Liver (tissue), 9 donors: ENCODE measurements around the gene SPTB. TPM values are rescaled to one million over a fixed set of nuclear protein-coding genes. Genes with fewer than 3 reads are reported as not detected.
A peak's percentile ranks its signal among the peaks of the same experiment; 100 is the strongest.

Experiments
- DNase-seq: peaks from one replicate; pipeline ENCODE4 v3.0.0-alpha.2; 2017; ENCODE audit warnings: low spot score
- H3K27ac ChIP-seq, 2 donors: one replicate each; pipeline ENCODE4 v1.7.0; 2013; ENCODE audit warnings: inconsistent platforms in 2 of 2, low read length in 2 of 2, control low read depth in 1 of 2, low read depth in 1 of 2, mild to moderate bottlenecking in 1 of 2
- H3K27me3 ChIP-seq, 4 donors: one replicate each; pipeline versions ENCODE4 v1.6.1 to v1.7.0; 2013; ENCODE audit warnings: low read length in 3 of 4, inconsistent platforms in 1 of 4, mild to moderate bottlenecking in 1 of 4, moderate library complexity in 1 of 4; ENCODE audit not compliant: control insufficient read depth in 4 of 4, insufficient read depth in 4 of 4
- H3K36me3 ChIP-seq, 4 donors: one replicate each; pipeline versions ENCODE4 v1.6.1 to v1.7.0; 2013; ENCODE audit warnings: low read length in 3 of 4, mild to moderate bottlenecking in 3 of 4, low read depth in 1 of 4, moderate library complexity in 1 of 4; ENCODE audit not compliant: control insufficient read depth in 4 of 4, insufficient read depth in 3 of 4
- H3K4me1 ChIP-seq, 4 donors: one replicate each; pipeline versions ENCODE4 v1.6.1 to v1.7.0; 2013; ENCODE audit warnings: low read length in 3 of 4, mild to moderate bottlenecking in 3 of 4, moderate library complexity in 1 of 4; ENCODE audit not compliant: control insufficient read depth in 4 of 4, insufficient read depth in 4 of 4
- H3K4me3 ChIP-seq, 3 donors: one replicate each; pipeline versions ENCODE4 v1.6.1 to v1.7.0; 2013; ENCODE audit warnings: low read length in 3 of 3, control low read depth in 1 of 3, low read depth in 1 of 3, mild to moderate bottlenecking in 1 of 3
- H3K9ac ChIP-seq, 2 donors: one replicate each; pipeline ENCODE4 v1.7.0; 2013; ENCODE audit warnings: low read length in 2 of 2, mild to moderate bottlenecking in 2 of 2, moderate library complexity in 2 of 2, control low read depth in 1 of 2, low read depth in 1 of 2
- H3K9me3 ChIP-seq, 4 donors: one replicate each; pipeline versions ENCODE4 v1.6.1 to v1.7.0; 2013; ENCODE audit warnings: low read length in 3 of 4; ENCODE audit not compliant: control insufficient read depth in 4 of 4
- EGR1 ChIP-seq, 2 donors: IDR thresholded peaks; 2 replicates each; pipeline ENCODE4 v1.6.1; 2016 to 2018; ENCODE audit warnings: antibody characterized with exemption in 2 of 2, low read depth in 2 of 2
- FOXA1 ChIP-seq: IDR thresholded peaks from 2 replicates; pipeline ENCODE4 v1.6.1; 2016; ENCODE audit warnings: antibody characterized with exemption
- FOXA2 ChIP-seq: IDR thresholded peaks from 2 replicates; pipeline ENCODE4 v1.6.1; 2016; ENCODE audit warnings: antibody characterized with exemption
- GABPA ChIP-seq, 2 donors: IDR thresholded peaks in 1 of 2; conservative IDR thresholded peaks in 1 of 2; 2 replicates each; pipeline ENCODE4 v1.6.1; 2016; ENCODE audit warnings: antibody characterized with exemption in 2 of 2, mild to moderate bottlenecking in 1 of 2, moderate library complexity in 1 of 2
- HNF4A ChIP-seq, 2 donors: conservative IDR thresholded peaks; 2 replicates each; pipeline ENCODE4 v1.6.1; 2016; ENCODE audit warnings: antibody characterized with exemption in 2 of 2, mild to moderate bottlenecking in 2 of 2
- HNF4G ChIP-seq: IDR thresholded peaks from 2 replicates; pipeline ENCODE4 v1.6.1; 2016; ENCODE audit warnings: antibody characterized with exemption
- JUND ChIP-seq, 2 donors: IDR thresholded peaks; 2 replicates each; pipeline ENCODE4 v1.6.1; 2016; ENCODE audit warnings: antibody characterized with exemption in 2 of 2
- NR2F2 ChIP-seq: IDR thresholded peaks from 2 replicates; pipeline ENCODE4 v1.6.1; 2016; ENCODE audit warnings: antibody characterized with exemption
- RAD21 ChIP-seq, 2 donors: IDR thresholded peaks; 2 replicates each; pipeline ENCODE4 v1.6.1; 2016; ENCODE audit warnings: antibody characterized with exemption in 2 of 2, mild to moderate bottlenecking in 2 of 2
- RXRA ChIP-seq, 2 donors: IDR thresholded peaks; 2 replicates each; pipeline ENCODE4 v1.6.1; 2017 to 2018; ENCODE audit warnings: antibody characterized with exemption in 2 of 2, mild to moderate bottlenecking in 1 of 2
- SP1 ChIP-seq: IDR thresholded peaks from 2 replicates; pipeline ENCODE4 v1.6.1; 2018; ENCODE audit warnings: antibody characterized with exemption, mild to moderate bottlenecking
- TAF1 ChIP-seq: conservative IDR thresholded peaks from 2 replicates; pipeline ENCODE4 v1.6.1; 2016; ENCODE audit warnings: antibody characterized with exemption, mild to moderate bottlenecking
- YY1 ChIP-seq: IDR thresholded peaks from 2 replicates; pipeline ENCODE4 v1.6.1; 2016; ENCODE audit warnings: antibody characterized with exemption, mild to moderate bottlenecking
- WGBS: extraction: QIAGEN DNeasy Blood & Tissue Kit; methylation state at CpG from one replicate; pipeline ENCODE4 v1.1.7; 2013; 5-methylcytosine and 5-hydroxymethylcytosine counted together
- polyA plus RNA-seq, 2 donors: library from polyadenylated mRNA; stranded (reverse) in 1 of 2; unstranded in 1 of 2; fragments of 200-250 nt in 1 of 2; fragments of >200 nt in 1 of 2; fragmentation: Nextera tagmentation in 1 of 2; extraction: Ambion mirVana in 1 of 2; gene quantifications; one replicate each; pipeline versions ENCODE4 v1.2.1 to v1.2.3, GENCODE V29; 2013 to 2015
- total RNA-seq, 2 donors: library from RNA; depleted of rRNA; stranded (reverse); fragments of >200 nt; gene quantifications; one replicate each; pipeline ENCODE4 v1.2.3, GENCODE V29; 2014
- TF ChIP-seq, protein P1 (sequence below): IDR thresholded peaks from 2 replicates; pipeline ENCODE4 v1.6.1; 2016; ENCODE audit warnings: antibody characterized with exemption
- TF ChIP-seq, protein P2 (sequence below): IDR thresholded peaks from 2 replicates; pipeline ENCODE4 v1.6.1; 2016; ENCODE audit warnings: antibody characterized with exemption
- TF ChIP-seq, protein P3 (sequence below): fragments of 150-350 bp; IDR thresholded peaks from 2 replicates; pipeline ENCODE4 v1.5.1; 2017; ENCODE audit warnings: improper control_type of control experiment, low read depth, low read length; ENCODE audit not compliant: missing input control
- TF ChIP-seq, protein P4 (sequence below): IDR thresholded peaks from 2 replicates; pipeline ENCODE4 v1.6.1; 2016; ENCODE audit warnings: antibody characterized with exemption, mild to moderate bottlenecking
- TF ChIP-seq, protein P5 (sequence below): IDR thresholded peaks from 2 replicates; pipeline ENCODE4 v1.6.1; 2016; ENCODE audit warnings: antibody characterized with exemption
- donor health status: healthy.
- donor health status: healthy.
- donor health status: healthy.
- donor health status: healthy.
- donor health status: healthy.

The SPTB gene
- total and polyA plus RNA-seq, 4 donors, result 0.12 to 332 (median 0.26) TPM

DNA sequence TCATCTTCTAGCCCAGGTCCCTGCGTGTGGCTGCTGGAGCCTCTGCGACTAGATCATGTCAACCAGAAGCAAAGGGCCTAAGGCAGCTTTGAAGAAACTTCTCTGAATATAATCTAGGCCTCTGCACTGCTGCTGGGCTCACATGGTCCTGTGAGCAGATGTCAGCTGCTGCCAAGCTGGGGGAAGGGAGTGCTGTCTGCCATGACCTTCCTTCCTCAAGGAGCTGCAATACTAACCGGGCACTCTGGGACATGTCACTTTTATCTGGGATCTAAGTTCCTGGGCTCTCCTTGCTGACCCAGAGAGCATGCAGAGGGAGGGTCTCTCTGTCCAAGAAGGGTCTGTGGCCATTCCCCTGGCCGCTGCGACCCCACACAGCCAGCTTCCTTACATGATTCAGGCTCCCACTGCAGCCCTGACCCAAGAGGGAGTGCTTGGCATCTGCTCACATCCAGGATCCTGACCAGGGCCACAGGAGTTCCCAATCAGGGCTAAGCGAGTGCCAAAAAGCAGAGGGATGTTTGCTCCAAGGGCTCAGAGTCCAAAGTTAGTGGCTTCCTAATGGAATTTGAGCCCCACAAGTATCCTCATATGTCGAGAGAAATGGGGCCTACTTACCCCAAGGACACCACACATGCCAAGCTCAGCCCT lies 101.5 kb downstream of the SPTB start (continued):
- TF ChIP-seq, protein P1, sequence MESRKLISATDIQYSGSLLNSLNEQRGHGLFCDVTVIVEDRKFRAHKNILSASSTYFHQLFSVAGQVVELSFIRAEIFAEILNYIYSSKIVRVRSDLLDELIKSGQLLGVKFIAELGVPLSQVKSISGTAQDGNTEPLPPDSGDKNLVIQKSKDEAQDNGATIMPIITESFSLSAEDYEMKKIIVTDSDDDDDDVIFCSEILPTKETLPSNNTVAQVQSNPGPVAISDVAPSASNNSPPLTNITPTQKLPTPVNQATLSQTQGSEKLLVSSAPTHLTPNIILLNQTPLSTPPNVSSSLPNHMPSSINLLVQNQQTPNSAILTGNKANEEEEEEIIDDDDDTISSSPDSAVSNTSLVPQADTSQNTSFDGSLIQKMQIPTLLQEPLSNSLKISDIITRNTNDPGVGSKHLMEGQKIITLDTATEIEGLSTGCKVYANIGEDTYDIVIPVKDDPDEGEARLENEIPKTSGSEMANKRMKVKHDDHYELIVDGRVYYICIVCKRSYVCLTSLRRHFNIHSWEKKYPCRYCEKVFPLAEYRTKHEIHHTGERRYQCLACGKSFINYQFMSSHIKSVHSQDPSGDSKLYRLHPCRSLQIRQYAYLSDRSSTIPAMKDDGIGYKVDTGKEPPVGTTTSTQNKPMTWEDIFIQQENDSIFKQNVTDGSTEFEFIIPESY, result no peak
- TF ChIP-seq, protein P2, sequence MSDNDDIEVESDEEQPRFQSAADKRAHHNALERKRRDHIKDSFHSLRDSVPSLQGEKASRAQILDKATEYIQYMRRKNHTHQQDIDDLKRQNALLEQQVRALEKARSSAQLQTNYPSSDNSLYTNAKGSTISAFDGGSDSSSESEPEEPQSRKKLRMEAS, result no peak
- peak; percentile 92 for TF ChIP-seq SP1
- TF ChIP-seq HNF4A (conservative IDR thresholded peaks at IDR 0.05), result peak; percentile 82 to 90
- no peak for TF ChIP-seq TAF1
- no peak for TF ChIP-seq FOXA2
- no peak for TF ChIP-seq GABPA (IDR thresholded peaks at IDR 0.05 in 1 of 2, conservative IDR thresholded peaks at IDR 0.05 in 1 of 2)

DNA sequence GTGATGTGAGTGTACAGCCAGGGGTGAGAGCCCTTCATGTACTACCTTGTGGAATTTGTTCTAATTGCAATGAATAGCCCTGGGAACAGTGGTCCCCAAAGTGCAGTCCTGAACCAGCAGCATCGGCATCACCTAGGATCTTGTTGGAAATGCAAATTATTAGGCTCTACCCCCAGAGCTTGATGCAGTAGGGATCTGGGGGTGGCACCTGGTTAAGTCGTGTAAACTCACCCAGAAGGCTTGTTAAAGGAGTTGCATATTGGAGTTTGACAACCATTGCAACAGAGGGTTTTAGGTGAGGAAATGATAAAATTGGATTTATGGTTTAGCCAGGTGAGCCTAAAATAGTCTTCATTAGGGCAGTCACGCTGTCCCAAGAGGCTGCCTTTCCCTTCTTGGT lies 102.2 kb downstream of the SPTB start:
- 91% methylated on average over 3 of the region's 3 CpGs for WGBS
- no peak for TF ChIP-seq RAD21 (IDR thresholded peaks at IDR 0.05)
- TF ChIP-seq GABPA (IDR thresholded peaks at IDR 0.05 in 1 of 2, conservative IDR thresholded peaks at IDR 0.05 in 1 of 2), result no peak
- TF ChIP-seq, protein P3, sequence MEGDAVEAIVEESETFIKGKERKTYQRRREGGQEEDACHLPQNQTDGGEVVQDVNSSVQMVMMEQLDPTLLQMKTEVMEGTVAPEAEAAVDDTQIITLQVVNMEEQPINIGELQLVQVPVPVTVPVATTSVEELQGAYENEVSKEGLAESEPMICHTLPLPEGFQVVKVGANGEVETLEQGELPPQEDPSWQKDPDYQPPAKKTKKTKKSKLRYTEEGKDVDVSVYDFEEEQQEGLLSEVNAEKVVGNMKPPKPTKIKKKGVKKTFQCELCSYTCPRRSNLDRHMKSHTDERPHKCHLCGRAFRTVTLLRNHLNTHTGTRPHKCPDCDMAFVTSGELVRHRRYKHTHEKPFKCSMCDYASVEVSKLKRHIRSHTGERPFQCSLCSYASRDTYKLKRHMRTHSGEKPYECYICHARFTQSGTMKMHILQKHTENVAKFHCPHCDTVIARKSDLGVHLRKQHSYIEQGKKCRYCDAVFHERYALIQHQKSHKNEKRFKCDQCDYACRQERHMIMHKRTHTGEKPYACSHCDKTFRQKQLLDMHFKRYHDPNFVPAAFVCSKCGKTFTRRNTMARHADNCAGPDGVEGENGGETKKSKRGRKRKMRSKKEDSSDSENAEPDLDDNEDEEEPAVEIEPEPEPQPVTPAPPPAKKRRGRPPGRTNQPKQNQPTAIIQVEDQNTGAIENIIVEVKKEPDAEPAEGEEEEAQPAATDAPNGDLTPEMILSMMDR, result no peak
- no peak for TF ChIP-seq NR2F2
- no peak for TF ChIP-seq HNF4G
- no peak for TF ChIP-seq FOXA2
- TF ChIP-seq, protein P4, sequence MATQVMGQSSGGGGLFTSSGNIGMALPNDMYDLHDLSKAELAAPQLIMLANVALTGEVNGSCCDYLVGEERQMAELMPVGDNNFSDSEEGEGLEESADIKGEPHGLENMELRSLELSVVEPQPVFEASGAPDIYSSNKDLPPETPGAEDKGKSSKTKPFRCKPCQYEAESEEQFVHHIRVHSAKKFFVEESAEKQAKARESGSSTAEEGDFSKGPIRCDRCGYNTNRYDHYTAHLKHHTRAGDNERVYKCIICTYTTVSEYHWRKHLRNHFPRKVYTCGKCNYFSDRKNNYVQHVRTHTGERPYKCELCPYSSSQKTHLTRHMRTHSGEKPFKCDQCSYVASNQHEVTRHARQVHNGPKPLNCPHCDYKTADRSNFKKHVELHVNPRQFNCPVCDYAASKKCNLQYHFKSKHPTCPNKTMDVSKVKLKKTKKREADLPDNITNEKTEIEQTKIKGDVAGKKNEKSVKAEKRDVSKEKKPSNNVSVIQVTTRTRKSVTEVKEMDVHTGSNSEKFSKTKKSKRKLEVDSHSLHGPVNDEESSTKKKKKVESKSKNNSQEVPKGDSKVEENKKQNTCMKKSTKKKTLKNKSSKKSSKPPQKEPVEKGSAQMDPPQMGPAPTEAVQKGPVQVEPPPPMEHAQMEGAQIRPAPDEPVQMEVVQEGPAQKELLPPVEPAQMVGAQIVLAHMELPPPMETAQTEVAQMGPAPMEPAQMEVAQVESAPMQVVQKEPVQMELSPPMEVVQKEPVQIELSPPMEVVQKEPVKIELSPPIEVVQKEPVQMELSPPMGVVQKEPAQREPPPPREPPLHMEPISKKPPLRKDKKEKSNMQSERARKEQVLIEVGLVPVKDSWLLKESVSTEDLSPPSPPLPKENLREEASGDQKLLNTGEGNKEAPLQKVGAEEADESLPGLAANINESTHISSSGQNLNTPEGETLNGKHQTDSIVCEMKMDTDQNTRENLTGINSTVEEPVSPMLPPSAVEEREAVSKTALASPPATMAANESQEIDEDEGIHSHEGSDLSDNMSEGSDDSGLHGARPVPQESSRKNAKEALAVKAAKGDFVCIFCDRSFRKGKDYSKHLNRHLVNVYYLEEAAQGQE, result no peak
- TF ChIP-seq, protein P1, result no peak
- TF ChIP-seq EGR1 (IDR thresholded peaks at IDR 0.05; ENCODE audit: low read depth in 2 of 2), result no peak
- no peak for TF ChIP-seq FOXA1
- no peak for TF ChIP-seq HNF4A (conservative IDR thresholded peaks at IDR 0.05)
- TF ChIP-seq TAF1, result no peak
- no peak for TF ChIP-seq JUND (IDR thresholded peaks at IDR 0.05)
- no peak for TF ChIP-seq YY1
- TF ChIP-seq, protein P2, result no peak
- TF ChIP-seq RXRA (IDR thresholded peaks at IDR 0.05), result no peak
- TF ChIP-seq SP1, result no peak
- TF ChIP-seq, protein P5, sequence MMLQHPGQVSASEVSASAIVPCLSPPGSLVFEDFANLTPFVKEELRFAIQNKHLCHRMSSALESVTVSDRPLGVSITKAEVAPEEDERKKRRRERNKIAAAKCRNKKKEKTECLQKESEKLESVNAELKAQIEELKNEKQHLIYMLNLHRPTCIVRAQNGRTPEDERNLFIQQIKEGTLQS, result no peak

More for the DNA sequence above, 102.2 kb downstream of the SPTB start:
- no peak overlapping the region for H3K27ac ChIP-seq
- H3K4me1 ChIP-seq, result peaks cover 5 to 18% (median 15%) of the 10 kb centered on the region in 4 donors
- H3K4me3 ChIP-seq, result no peak overlapping the region
- H3K9ac ChIP-seq, result no peak overlapping the region
- H3K27me3 ChIP-seq, result no peaks in the 10 kb centered on the region
- no peak for DNase-seq
- H3K36me3 ChIP-seq, result no peaks in the 10 kb centered on the region
- no peaks in the 10 kb centered on the region for H3K9me3 ChIP-seq
